ENCODE data around the gene ATG101.
"Not testable (repeated sequence)": the region's sequence is repeated elsewhere in the genome, so short reads cannot be mapped to it uniquely, and the experiment has no call there.

ATG101 gene

DNA sequence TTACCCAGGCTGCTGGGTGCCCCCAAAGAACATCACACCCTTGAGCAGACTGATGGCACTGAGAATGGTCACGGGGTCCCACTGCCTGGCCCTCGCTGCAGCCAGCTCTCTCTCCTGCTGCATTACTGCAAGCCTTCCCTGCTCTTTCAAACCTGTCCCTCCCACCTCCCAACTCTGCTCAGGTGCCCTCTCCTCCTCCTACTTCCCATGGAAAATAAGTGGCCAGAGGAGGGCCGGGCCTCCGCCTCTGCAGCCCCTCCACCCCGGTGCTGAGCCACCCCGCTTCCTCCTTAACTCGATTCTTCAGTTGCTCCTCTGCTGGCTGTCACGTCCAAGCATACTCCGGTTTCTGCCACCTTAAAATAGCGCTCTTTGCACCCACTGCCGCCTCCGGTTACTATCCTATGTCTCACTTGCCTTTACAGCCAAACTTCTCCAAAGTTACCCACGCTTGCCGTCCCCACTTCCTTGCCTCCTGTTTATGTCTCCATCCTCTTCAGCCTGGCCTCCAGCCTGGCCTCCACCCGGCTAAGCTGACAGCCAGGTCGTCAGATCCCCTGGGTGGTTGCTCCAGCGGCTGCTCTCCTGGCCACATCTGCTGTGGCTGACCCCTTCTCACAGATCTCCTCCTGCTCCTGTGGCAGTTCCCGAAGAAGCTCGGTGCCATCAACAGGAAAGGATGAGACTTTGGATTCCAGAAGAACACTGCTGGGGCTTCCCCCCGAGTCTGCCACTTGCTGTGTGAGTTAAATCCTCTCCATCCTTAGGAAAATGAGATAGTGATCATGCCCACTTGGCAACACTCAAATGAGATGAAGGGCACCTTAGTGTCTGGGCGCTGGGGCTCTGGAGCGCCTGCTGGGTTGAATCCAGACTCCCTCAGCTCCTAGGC is 17.4 kb downstream of the ATG101 start:
- no peak overlapping the region for H3K27ac ChIP-seq

DNA sequence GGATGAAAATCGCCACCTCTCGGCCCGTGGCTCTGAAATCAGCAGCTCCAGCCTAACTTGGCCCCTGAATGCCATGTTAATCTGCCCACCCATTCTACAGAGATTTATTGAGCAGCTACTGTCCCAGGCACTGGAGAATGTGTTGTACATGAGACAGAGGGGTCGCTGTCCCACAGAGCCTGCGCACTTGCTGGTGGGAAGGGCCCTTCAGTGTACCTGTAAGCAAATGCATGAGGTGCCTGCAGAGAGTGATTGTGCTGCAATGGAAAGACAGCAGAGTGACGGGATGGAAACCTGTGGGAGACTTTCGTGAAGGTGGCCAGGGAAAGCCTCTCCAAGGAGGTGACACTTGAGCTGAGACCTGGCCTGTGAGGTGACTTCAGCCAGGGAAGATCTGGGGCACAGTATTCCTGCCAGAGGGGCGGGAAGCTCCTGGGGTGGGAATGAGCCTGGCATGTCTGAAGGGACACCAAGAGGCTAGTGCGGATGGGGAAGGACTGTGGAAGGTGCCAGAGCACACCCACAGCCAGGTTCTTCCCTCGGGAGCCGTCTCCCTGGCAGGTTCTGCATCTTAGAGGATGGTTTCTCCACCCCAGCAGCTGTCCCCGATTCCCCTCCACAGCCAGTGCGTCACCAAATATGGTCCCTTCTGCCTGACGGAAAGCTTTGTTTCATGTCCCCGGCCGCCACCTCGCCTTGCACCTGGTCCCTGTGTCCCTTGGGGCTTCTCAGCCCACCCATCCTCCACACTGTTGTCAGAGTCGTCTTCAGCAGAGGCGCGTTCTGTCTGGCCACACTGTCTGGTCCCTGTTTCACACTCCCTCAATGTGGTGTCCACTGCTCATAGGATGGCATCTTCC is 18.4 kb downstream of the ATG101 start:
- Histone ChIP-seq H3K27ac (no peak overlapping the region), H3K4me3 (no peak overlapping the region)

More for the DNA sequence above, 17.4 kb downstream of the ATG101 start:
- H3K4me3 ChIP-seq, result no peak overlapping the region

DNA sequence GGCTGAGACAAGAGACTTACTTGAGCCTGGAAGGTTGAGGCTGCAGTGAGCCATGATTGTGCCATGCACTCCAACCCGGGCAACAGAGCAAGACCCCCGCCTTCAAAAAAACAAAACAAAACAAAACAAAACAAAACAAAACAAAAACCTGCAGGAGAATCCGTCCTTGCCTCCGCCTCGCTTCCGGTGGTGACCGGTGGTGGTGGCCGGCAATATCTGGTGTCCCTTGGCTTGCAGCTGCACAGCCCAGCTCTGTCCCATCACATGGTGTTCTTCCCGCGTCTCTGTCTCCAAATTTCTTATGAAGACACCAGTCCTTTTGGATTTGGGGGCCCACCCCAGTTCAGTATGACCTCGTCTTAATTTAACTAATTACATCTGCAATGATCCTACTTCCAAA is 19.7 kb downstream of the ATG101 start:
- H3K4me3 ChIP-seq, result no peak overlapping the region

DNA sequence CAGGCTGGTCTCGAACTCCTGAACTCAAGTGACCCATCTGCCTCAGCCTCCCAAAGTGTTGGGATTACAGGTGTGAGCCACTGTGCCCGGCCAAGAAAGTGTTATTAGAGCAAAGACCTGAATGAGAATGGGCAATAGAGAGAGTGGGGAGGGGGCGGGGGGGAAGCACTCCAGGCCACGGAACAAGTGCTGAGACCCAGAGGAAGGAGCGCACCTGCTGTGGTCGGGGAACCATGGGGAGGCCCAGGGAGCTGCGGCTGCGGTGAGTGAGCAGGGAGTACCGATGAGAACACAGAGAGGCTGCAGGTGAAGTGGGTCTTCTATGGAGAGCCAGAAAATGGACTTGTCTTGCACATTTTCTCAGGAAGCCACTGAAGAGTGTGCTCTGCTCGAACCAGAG is 20.5 kb downstream of the ATG101 start:
- H3K27ac ChIP-seq, result no peak overlapping the region
- no peak overlapping the region for H3K4me3 ChIP-seq

More for the DNA sequence above, 19.7 kb downstream of the ATG101 start:
- H3K27ac ChIP-seq, result no peak overlapping the region

DNA sequence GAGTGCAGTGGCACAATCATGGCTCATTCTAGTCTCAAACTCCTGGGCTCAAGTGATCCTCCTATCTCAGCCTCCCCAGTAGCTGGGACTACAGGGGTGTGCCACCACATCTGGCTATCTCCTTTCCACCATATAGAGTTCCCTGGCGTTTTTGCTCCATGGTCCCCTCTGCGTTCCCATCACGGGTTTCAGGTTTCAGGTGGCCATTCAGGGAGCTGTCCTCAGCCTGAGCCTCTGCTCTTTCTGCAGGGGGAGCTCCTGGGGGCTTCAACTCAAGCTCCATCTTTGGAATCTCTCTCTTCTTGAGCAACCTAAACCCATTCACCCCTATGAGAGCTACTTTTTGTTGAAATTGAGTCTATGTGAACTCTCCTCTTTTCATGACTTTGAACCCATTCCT is 21.3 kb downstream of the ATG101 start:
- no peak overlapping the region for H3K27ac ChIP-seq
- H3K4me3 ChIP-seq, result no peak overlapping the region

DNA sequence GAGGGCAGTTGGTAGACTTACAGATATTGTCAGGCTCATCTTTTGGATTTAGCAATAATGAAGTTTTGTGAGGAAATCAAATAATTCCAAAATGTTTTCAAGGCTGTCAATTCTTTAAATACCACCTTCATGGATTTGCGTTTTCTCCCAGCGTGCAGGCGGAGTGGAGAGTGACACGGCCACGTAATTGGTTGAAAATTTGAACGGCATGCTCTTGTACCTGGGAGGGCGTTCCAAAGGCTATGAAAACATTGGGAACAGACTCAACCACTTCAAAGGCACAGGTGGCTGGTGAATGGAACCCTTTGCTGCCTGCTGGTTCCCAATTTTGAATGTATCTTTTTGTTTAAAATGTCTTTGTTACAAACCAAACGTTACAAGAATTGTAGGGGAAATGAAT is 22.1 kb downstream of the ATG101 start:
- H3K27ac ChIP-seq, result no peak overlapping the region
- no peak overlapping the region for H3K4me3 ChIP-seq

DNA sequence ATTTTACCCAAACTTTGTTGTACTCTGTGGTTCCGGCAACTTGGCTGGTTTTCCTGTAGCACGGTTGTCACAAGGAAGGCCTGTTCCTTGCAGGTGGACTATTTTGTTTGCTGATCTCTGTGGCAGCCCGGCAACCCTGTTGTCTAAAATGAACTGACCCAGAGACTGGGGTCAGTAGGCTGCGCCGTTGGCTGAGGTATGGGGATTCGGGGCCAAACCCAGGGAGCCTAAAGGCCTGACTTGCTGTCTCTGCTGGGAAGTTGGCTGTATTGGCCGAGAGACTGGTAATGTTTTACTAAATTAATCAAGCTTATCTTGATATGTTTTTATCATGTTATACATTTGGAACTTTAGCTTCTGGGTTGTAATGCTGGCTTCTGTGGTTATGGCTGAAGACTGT is 23.6 kb downstream of the ATG101 start:
- no peak overlapping the region for H3K4me3 ChIP-seq
- no peak overlapping the region for H3K27ac ChIP-seq

DNA sequence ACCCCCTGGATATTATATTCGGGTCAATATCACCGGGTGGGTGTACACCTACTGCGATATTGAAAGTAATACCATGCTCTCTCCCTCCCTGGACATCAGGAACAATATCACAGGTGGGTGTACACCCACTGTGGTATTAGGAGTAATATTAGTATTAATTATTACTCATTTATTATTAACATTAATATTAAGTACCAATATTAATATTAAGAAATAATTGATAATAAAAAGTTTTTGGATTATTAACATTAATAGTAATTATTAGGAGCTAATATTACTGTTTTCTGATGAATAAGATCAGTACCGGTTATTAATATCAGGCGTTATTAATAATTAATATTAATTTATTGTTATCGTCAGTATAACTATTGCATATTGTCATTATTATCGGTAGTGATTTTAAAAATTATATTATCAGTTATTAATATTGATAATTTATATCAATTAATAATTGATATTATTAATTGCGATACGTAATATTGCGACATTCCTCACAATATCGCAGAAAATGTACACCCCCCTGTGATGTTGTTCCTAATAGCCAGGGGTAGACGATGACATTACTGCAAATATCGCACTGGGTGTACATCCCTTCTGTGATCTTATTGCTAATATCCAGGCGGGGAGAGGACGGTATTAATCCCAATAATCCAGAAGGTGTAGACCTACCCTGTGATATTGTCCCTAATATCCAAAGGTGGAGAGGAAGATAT is 26.7 kb downstream of the ATG101 start:
- no peak overlapping the region for H3K27ac ChIP-seq
- H3K4me3 ChIP-seq, result no peak overlapping the region

DNA sequence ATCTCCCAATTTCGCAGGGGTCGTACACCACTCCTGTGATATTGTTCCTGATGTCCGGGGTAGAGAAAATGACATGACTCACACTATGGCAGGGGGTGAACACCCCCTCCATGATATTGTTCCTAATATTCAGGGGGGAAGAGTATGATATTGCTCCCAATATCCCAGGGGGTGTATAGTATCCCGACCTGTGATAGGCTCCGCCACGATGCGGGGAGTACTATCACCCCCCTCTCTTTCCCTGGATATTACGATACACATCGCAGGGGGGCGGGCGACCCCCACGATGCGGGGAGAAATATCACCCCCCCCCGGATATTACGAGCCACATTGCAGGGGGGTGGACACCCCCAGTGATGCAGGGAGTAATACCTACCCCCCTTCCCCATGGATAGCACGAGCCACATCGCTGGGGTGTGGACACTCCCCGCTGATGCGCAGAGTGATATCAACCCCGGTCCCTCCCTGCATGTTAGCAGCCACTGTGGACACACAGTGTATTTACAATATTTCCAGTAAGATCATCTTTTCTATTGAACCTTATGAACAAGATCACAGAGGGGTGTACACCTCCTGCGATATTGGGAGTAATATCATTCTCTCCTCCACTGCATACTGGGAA is 27.4 kb downstream of the ATG101 start:
- no peak overlapping the region for H3K4me3 ChIP-seq

DNA sequence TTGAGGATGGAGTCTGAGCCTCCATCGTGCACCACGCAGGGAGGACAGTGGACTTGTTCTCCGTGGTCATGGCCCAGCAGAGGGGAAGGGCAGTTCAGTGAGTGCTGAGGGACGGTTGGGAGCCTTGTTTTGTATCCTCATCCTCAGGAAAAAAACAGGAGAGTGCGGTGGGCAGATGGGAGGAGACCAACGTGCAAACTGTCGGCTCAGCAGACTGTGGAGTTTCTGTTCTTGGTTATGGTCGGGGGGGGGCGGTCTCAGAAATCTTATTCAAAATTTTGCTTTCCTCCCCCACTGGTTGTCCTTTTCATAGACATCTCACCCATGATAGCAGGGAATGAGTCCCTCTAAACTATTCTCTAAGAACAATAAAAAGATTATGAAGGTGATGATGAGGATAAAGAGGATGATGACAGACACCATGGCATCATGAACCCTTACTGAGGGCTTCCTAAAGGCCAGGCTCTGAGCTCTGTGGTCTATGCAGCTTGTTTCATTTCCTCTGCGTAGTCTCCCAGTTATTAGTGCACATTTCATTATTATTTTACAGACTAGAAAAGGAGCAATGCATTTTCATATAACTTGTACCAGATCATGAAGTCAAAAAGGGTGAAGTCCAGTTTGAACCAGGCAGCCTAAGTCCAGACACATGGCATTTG is 34.8 kb downstream of the ATG101 start:
- not testable (repeated sequence) for H3K4me3 ChIP-seq, H3K27ac ChIP-seq

More for the DNA sequence above, 27.4 kb downstream of the ATG101 start:
- H3K27ac ChIP-seq, result no peak overlapping the region

DNA sequence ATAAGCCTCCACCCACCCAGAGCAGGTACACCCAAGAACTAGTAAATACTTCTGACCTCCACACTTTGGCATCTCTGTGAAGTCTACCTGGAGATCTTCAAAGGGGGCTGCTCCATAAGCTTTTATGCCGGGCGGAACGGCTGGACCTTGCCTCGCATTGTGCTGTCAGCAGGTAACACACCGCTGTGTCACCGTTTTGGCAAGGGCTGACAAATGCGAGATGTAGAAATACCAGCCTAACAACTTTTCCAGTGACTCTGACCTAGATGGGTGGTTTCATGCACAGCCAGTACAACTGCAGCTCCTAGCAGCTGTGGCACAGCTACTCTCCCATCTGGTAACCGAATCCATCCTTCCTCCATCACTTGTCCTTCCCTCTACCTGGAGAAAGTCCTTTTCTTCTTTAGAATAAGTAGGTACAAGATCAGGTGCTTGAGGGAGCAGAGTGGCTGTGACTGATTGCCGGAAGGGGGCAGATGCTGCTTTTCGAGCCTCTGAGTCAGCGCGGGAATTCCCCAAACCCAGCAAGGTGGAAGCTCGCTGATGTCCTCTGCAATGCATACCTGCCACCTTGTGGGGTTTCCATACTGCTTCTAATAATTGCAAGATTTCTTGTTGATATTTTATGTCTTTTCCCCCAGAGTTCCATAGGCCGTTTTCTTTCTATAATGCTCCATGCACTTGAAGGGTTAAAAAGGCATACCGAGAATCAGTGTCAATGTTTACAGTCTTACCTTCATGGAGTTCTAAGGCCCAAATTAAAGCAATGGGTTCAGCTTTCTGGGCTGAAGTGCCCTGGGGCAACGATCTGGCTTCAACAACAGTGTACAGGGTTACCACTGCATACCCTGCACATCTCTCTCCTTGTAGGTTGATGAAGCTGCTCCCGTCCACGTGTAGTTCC is 46.7 kb downstream of the ATG101 start:
- H3K27ac ChIP-seq, result peak overlapping the region in 5 of 21 experiments; percentile 11 to 47 (median 32)
- not testable (repeated sequence) for H3K4me3 ChIP-seq

DNA sequence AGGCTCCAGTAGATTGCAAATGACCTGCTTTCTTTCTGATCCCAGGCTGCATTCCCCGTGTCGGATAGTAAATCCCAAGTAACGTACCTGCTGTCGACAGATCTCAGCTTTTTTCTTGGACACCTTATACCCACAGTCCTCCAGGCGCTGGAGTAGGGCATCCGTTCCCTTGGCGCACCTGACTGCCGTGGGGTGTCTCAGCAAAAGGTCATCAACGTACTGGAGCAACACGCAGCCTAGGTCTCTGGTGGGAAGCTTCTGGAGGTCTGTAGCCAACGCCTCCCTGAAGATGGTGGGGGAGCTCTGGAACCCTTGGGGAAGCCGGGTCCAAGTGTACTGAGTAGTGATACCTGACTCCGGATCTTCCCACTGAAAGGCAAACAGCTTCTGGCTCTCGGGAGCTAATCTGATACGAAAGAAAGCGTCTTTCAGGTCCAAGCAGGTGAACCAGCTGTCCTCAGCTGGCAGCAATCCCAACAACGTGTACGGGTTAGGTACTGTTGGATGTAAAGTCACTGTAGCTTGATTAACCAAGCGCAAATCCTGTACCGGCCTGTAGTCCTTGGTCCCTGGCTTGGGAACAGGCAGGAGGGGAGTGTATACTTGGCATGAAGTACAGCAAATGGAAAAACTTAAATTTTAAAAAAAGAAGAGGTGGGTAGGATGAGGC is 48.2 kb downstream of the ATG101 start:
- H3K4me3 ChIP-seq, H3K27ac ChIP-seq: not testable (repeated sequence)

DNA sequence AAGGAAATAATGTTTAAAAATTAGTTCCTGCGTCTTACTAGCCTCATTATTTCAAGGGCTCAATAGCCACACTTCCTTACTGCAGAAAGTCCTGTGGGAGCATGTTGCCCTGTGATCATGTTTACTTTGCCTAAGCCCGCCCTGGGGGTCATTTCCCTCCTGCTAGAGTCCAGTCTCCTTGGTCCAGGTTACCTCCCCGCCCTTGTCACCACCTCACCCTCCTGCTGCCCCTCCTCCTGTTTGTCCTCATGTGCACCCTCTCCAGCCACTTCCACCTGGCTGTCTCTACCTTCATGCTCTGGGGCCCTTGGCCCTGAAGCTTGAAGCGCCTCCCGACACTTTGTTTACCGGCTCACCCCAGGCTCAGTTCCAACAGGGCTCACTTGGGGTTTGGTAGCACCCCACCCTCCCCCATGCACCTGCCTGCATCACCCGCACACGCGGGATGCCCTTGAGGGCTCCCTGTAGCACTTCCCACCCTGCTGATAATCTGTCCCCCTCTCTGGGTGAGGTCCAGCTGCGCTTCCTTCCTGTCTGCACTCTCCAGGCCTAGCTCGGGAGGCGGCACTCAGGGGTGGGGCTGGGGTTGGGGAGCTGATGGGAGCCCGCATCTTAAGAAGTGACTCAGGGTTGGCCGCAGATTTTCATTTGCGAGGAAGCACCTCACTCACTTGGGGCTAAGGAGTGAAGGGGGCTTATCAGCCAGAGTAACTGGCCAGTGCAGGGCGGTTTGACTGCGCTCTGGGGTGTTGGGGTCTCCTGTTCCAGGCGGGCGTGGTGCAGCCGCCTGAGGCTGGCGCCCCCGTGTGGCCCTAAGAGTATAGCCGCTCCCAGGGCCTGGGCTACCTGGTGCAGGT is 49.8 kb downstream of the ATG101 start:
- no peak overlapping the region for H3K4me3 ChIP-seq
- H3K27ac ChIP-seq, result no peak overlapping the region

DNA sequence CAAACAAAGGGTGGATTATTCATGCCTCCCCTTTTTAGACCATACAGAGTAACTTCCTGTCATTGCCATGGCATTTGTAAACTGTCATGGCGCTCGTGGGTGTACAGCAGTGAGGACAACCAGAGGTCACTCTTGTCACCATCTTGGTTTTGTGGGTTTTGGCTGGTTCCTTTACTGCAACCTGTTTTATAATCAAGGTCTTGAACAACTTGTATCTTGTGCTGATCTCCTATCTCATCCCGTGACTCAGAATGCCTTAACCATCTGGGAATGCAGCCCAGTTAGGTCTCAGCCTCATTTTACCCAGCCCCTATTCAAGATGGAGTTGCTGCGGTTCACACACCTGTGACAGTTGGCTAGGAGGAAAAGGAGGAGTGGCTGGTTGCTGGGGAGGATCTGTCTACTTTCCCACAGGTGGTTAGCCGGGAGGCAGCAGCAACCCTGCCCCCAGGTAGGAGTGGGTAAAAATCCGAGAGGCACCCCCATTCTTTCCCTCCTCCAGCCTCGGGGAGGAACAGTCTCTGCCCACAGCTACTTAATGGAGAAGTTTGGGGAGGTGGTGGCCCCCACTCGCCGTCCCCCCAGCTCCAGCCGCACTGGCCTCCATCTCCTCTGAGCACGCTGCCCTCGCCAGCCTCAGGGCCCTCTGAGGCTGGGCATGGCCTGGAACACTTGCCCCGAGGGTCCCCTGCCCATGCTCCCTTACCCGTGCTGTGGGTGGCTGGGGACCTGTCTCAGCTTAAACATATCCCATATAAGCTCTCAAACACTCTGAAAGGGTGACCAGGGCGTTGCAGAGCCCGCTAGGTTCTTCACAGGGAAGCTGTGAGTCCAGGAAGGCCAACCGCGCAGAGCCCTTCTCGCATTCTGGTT is 51.4 kb downstream of the ATG101 start:
- no peak overlapping the region for H3K27ac ChIP-seq

DNA sequence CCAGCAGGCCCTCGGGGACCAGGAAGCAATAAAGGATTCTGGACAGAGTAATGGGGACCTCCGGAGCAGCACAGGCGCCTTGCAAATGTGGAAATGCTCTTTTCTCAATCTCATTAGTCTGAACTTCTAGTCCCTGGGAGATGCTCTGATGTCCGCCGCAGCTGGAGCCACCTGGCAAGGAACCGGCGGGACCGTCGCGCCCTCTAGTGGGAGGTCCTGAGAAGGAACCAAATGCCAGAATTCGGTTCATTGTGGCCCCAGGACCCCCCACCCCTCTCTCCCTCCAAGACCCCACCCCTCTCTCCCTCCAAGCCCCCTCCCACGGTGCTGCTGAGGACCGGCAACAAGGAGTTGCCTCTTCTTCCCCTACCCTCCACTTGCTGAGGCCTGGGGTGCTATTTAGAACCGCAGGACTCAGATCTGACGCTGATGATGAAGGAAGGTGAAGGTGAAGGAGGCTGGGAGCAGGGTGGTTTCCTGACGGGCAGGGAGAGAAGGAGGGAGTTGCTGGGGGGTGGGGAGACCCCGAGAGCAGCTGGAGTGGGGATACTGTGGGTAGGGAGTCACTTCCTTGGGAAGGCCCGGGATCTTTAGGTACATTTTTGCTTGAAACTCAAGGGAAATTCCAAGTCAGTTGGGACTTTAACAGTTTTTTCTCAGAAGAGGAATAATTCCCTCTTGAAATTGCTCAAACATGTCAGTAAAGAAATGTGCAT is 52.2 kb downstream of the ATG101 start:
- no peak overlapping the region for H3K27ac ChIP-seq
- no peak overlapping the region for H3K4me3 ChIP-seq

More for the DNA sequence above, 51.4 kb downstream of the ATG101 start:
- H3K4me3 ChIP-seq, result no peak overlapping the region

Data from skin epidermis (tissue), 12 donors.